Ishikawa (cell line): ENCODE results near the gene CAMTA1.

Source experiments
- FOXM1 ChIP-seq: IDR thresholded peaks from 2 replicates; pipeline ENCODE4 v1.6.1; 2012; ENCODE audit warnings: low read depth, borderline replicate concordance
- TCF12 ChIP-seq: IDR thresholded peaks from 2 replicates; pipeline ENCODE4 v1.6.1; 2012; ENCODE audit warnings: low read depth
- TEAD4 ChIP-seq: IDR thresholded peaks from 2 replicates; pipeline ENCODE4 v1.6.1; 2012
- USF1 ChIP-seq: IDR thresholded peaks from 2 replicates; pipeline ENCODE4 v1.6.1; 2012
- YY1 ChIP-seq: IDR thresholded peaks from 2 replicates; pipeline ENCODE4 v1.6.1; 2012; ENCODE audit warnings: low read depth

GRCh38 chr1:7589080-7589735, 804.0 kb downstream of the CAMTA1 start:
- TF ChIP-seq YY1 (no peak), USF1 (no peak), TEAD4 (no peak), FOXM1 (no peak), TCF12 (no peak)
